ENCODE measurements around the gene PTRHD1.

PTRHD1 gene

GRCh38 chr2:24792542-24792873 is 683 bp downstream of the PTRHD1 start:
- TF ChIP-seq MYC (IDR thresholded peaks at IDR 0.05; ENCODE audit: low read depth, low read length) (no peak), MAX (IDR thresholded peaks at IDR 0.05; ENCODE audit: low read depth, low read length) (no peak)
- no peak for DNase-seq (ENCODE audit: low read depth)

GRCh38 chr2:24791452-24791851 is 1.7 kb downstream of the PTRHD1 start:
- TF ChIP-seq MAX (IDR thresholded peaks at IDR 0.05; ENCODE audit: low read depth, low read length) (no peak), POLR2A (IDR thresholded peaks at IDR 0.05; ENCODE audit: extremely low read depth, insufficient read length) (no peak), MYC (IDR thresholded peaks at IDR 0.05; ENCODE audit: low read depth, low read length) (no peak), CTCF (IDR thresholded peaks at IDR 0.05; ENCODE audit: low read depth, low read length) (no peak)
- no peak for DNase-seq (ENCODE audit: low read depth)
- H3K4me3 ChIP-seq (ENCODE audit: low read depth, low read length) = no peak overlapping the region

More at GRCh38 chr2:24792542-24792873, 683 bp downstream of the PTRHD1 start:
- H3K4me3 ChIP-seq (ENCODE audit: low read depth, low read length) = peak overlapping the region; percentile 94

DNA sequence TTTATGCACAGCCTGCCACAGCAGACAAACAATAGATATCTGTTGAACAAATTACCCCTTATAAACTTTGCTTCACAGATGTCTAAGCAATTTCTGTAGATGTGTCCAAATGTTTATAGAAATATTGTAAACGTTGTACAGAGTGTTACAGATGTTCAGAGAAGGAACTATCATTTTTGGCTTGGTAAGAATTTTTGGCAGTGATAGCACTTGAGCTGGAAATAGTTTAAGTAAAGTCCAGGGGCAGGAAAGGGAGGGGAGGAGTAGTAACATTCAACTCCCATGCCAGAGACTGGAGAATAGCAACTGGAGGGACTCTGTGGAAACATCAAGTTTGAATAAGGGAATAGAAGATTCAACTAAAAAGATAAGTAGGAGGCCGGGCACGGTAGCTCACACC is 4.4 kb downstream of the PTRHD1 start:
- DNase-seq (ENCODE audit: low read depth) = no peak
- TF ChIP-seq MYC (IDR thresholded peaks at IDR 0.05; ENCODE audit: low read depth, low read length) (no peak), POLR2A (IDR thresholded peaks at IDR 0.05; ENCODE audit: extremely low read depth, insufficient read length) (no peak), MAX (IDR thresholded peaks at IDR 0.05; ENCODE audit: low read depth, low read length) (no peak), CTCF (IDR thresholded peaks at IDR 0.05; ENCODE audit: low read depth, low read length) (no peak)

GRCh38 chr2:24787532-24787931 is 5.7 kb downstream of the PTRHD1 start:
- no peak for TF ChIP-seq POLR2A (IDR thresholded peaks at IDR 0.05; ENCODE audit: extremely low read depth, insufficient read length)
- TF ChIP-seq CTCF (IDR thresholded peaks at IDR 0.05; ENCODE audit: low read depth, low read length) = no peak
- no peak for TF ChIP-seq MYC (IDR thresholded peaks at IDR 0.05; ENCODE audit: low read depth, low read length)
- TF ChIP-seq MAX (IDR thresholded peaks at IDR 0.05; ENCODE audit: low read depth, low read length) = no peak
- no peak overlapping the region for H3K4me3 ChIP-seq (ENCODE audit: low read depth, low read length)
- DNase-seq (ENCODE audit: low read depth) = no peak

More for the DNA sequence above, 4.4 kb downstream of the PTRHD1 start:
- H3K4me3 ChIP-seq (ENCODE audit: low read depth, low read length) = no peak overlapping the region

- no peak overlapping the region for H3K4me3 ChIP-seq (ENCODE audit: low read depth, low read length)
- TF ChIP-seq POLR2A (IDR thresholded peaks at IDR 0.05; ENCODE audit: extremely low read depth, insufficient read length) (no peak), CTCF (IDR thresholded peaks at IDR 0.05; ENCODE audit: low read depth, low read length) (no peak), MYC (IDR thresholded peaks at IDR 0.05; ENCODE audit: low read depth, low read length) (peak; percentile 10; the same call in 1 of the 2 replicates), MAX (IDR thresholded peaks at IDR 0.05; ENCODE audit: low read depth, low read length) (no peak)
- DNase-seq (ENCODE audit: low read depth) = peak; percentile 64
These were observed 7.4 kb downstream of the PTRHD1 start for GRCh38 chr2:24785671-24786321.

GRCh38 chr2:24783641-24784040 is 9.6 kb downstream of the PTRHD1 start:
- TF ChIP-seq MYC (IDR thresholded peaks at IDR 0.05; ENCODE audit: low read depth, low read length) (no peak), MAX (IDR thresholded peaks at IDR 0.05; ENCODE audit: low read depth, low read length) (no peak), CTCF (IDR thresholded peaks at IDR 0.05; ENCODE audit: low read depth, low read length) (no peak), POLR2A (IDR thresholded peaks at IDR 0.05; ENCODE audit: extremely low read depth, insufficient read length) (no peak)
- DNase-seq (ENCODE audit: low read depth) = no peak
- no peak overlapping the region for H3K4me3 ChIP-seq (ENCODE audit: low read depth, low read length)
